ENCODE measurements around the gene SHROOM2. TPM values are rescaled to one million over a fixed set of nuclear protein-coding genes. Genes with fewer than 3 reads are reported as not detected.

Gene SHROOM2
- polyA plus RNA-seq, 1 donor (not counting 4 experiments of a cell fraction or from before 2014, with no cell fraction given), result 3.3 TPM

DNA sequence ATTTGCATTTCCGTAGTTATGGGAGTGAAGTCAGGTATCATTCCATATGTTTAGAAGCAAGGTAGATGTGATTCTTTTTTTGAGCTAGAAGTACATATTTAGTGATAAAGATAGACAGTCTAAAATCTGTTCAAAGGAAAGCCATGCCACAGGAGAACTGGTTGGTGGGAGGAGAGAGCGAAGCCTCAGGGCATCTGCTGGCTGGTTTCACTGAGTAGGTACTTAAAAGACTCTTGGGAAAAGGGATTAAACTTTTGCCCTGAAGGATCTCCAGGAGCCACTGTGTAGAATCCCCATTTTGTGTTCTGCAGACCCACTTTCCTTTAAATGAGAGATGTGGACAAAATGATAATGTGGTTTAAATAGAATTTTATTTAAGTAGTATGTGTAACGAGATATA lies 89.6 kb downstream of the SHROOM2 start:
- TF ChIP-seq EZH2 (IDR thresholded peaks at IDR 0.05; ENCODE audit: low read length), result no peak
- TF ChIP-seq, protein P1, sequence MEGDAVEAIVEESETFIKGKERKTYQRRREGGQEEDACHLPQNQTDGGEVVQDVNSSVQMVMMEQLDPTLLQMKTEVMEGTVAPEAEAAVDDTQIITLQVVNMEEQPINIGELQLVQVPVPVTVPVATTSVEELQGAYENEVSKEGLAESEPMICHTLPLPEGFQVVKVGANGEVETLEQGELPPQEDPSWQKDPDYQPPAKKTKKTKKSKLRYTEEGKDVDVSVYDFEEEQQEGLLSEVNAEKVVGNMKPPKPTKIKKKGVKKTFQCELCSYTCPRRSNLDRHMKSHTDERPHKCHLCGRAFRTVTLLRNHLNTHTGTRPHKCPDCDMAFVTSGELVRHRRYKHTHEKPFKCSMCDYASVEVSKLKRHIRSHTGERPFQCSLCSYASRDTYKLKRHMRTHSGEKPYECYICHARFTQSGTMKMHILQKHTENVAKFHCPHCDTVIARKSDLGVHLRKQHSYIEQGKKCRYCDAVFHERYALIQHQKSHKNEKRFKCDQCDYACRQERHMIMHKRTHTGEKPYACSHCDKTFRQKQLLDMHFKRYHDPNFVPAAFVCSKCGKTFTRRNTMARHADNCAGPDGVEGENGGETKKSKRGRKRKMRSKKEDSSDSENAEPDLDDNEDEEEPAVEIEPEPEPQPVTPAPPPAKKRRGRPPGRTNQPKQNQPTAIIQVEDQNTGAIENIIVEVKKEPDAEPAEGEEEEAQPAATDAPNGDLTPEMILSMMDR (optimal IDR thresholded peaks at IDR 0.05 in 1 of 3, IDR thresholded peaks at IDR 0.05 in 1 of 3, conservative IDR thresholded peaks at IDR 0.05 in 1 of 3; ENCODE audit: extremely low read depth in 1 of 3, insufficient read depth in 2 of 3, low read length in 3 of 3), result no peak
- no peak for DNase-seq (ENCODE audit: low read depth, low spot score)
- Histone ChIP-seq H3K27ac (ENCODE audit: control insufficient read depth, insufficient read depth, low read length) (no peak overlapping the region), H3K4me1 (ENCODE audit: control insufficient read depth, extremely low read depth, insufficient read depth, low read length) (no peaks in the 10 kb centered on the region), H3K9me3 (ENCODE audit: control insufficient read depth, low read depth, low read length) (no peaks in the 10 kb centered on the region), H3K4me2 (ENCODE audit: control insufficient read depth, extremely low read depth, insufficient read depth, low read depth, low read length) (no peak overlapping the region), H3K4me3 (ENCODE audit: control insufficient read depth in 2 of 3, extremely low read depth in 1 of 3, insufficient read depth in 2 of 3, low read depth in 1 of 3, low read length in 3 of 3) (no peak overlapping the region), H4K20me1 (ENCODE audit: control insufficient read depth, extremely low read depth, insufficient read depth, low read length) (no peaks in the 10 kb centered on the region), H3K9me1 (ENCODE audit: control insufficient read depth, extremely low read depth, insufficient read depth, low read length) (no peaks in the 10 kb centered on the region), H3K27me3 (ENCODE audit: control insufficient read depth, extremely low read depth, insufficient read depth, low read length) (no peaks in the 10 kb centered on the region), H2AFZ (ENCODE audit: control insufficient read depth, low read length) (no peak overlapping the region), H3K36me3 (ENCODE audit: control insufficient read depth in 2 of 2, extremely low read depth in 1 of 2, insufficient read depth in 2 of 2, low read length in 2 of 2) (no peaks in the 10 kb centered on the region), H3K79me2 (ENCODE audit: control insufficient read depth, insufficient read depth, low read length) (no peaks in the 10 kb centered on the region), H3K9ac (ENCODE audit: control insufficient read depth, extremely low read depth, insufficient read depth, low read length) (no peak overlapping the region)
- dilution Hi-C loops (cut with MboI; ENCODE audit: extremely low pct_ligation_motif_present, low sequenced_read_pairs), result no loop called here
- FAIRE-seq, result no peak

DNA sequence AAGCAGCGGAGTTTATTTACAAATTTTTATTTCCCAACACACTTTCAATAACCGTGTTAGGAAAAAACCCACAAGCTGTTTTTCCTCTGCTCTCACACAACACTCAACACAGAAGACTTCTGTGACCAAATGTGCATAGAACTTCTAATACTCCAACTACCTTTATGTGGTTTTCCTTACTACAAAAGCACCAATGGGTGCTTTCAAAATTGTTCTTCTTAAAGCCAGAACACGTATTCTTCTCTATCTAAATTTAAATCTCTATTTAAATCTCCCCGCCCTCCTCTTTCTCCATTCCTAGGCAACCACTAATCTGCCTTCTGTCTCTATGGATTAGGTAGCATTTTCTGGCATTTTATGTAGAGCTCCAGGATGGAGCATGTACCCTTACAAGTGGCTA lies 90.0 kb downstream of the SHROOM2 start:
- Histone ChIP-seq H2AFZ (ENCODE audit: control insufficient read depth, low read length) (no peak overlapping the region), H3K9me1 (ENCODE audit: control insufficient read depth, extremely low read depth, insufficient read depth, low read length) (no peaks in the 10 kb centered on the region), H3K4me3 (ENCODE audit: control insufficient read depth in 2 of 3, extremely low read depth in 1 of 3, insufficient read depth in 2 of 3, low read depth in 1 of 3, low read length in 3 of 3) (no peak overlapping the region), H3K36me3 (ENCODE audit: control insufficient read depth in 2 of 2, extremely low read depth in 1 of 2, insufficient read depth in 2 of 2, low read length in 2 of 2) (no peaks in the 10 kb centered on the region), H3K27me3 (ENCODE audit: control insufficient read depth, extremely low read depth, insufficient read depth, low read length) (no peaks in the 10 kb centered on the region), H3K79me2 (ENCODE audit: control insufficient read depth, insufficient read depth, low read length) (no peaks in the 10 kb centered on the region), H3K27ac (ENCODE audit: control insufficient read depth, insufficient read depth, low read length) (no peak overlapping the region), H3K9me3 (ENCODE audit: control insufficient read depth, low read depth, low read length) (no peaks in the 10 kb centered on the region), H3K4me1 (ENCODE audit: control insufficient read depth, extremely low read depth, insufficient read depth, low read length) (no peaks in the 10 kb centered on the region), H3K9ac (ENCODE audit: control insufficient read depth, extremely low read depth, insufficient read depth, low read length) (no peak overlapping the region), H3K4me2 (ENCODE audit: control insufficient read depth, extremely low read depth, insufficient read depth, low read depth, low read length) (no peak overlapping the region), H4K20me1 (ENCODE audit: control insufficient read depth, extremely low read depth, insufficient read depth, low read length) (no peaks in the 10 kb centered on the region)
- FAIRE-seq (no peak), DNase-seq (ENCODE audit: low read depth, low spot score) (no peak)
- no peak for TF ChIP-seq EZH2 (IDR thresholded peaks at IDR 0.05; ENCODE audit: low read length)
- TF ChIP-seq, protein P1 (optimal IDR thresholded peaks at IDR 0.05 in 1 of 3, IDR thresholded peaks at IDR 0.05 in 1 of 3, conservative IDR thresholded peaks at IDR 0.05 in 1 of 3; ENCODE audit: extremely low read depth in 1 of 3, insufficient read depth in 2 of 3, low read length in 3 of 3), result no peak
- dilution Hi-C loops (cut with MboI; ENCODE audit: extremely low pct_ligation_motif_present, low sequenced_read_pairs), result no loop called here

All from keratinocyte (primary cell).